GM08714 (cell line): Measurements from ENCODE around the gene CPED1.

Experiments
- H3K4me3 ChIP-seq: fragments of 200-500 bp; sonication (Bioruptor generic); 2 replicates; pipeline ENCODE4 v1.5.1; 2014; ENCODE audit warnings: mild to moderate bottlenecking, low read length, inconsistent platforms
- ZNF274 ChIP-seq: IDR thresholded peaks from 2 replicates; pipeline ENCODE4 v1.6.1; 2012; ENCODE audit warnings: mild to moderate bottlenecking, low read depth, low read length

CPED1 gene

DNA sequence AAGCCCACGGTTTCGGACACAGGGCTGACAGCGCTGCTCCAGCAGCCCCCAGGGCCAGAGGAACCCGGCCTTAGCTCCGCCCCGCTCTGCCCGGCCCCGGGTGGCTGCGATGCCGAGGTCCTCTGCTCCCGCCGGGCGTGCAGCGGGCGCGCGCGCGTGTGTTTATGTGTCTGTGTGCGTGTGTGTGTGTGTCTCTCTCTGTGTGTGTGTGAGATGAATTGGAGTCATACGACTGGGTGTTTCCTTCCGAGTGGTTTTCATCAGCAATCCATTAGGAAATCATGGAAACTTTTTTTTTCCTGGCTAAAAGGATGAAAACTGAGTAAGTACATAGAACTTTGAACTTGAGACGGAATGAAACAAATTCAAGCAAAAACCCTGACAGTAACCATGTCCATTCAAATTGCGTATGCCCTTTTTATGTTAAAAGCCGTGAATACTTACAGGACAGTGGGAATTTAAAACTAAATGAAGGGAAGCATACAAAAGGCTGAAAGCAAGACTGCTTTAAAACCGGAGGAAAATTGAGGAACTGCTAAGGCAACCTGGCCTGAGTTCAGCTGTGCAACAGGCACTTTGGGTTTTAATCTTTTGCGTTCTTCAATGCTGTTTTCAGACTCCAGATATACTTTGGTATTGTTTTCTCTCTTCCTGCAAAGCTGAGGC lies at the start of gene CPED1:
TSS of gene CPED1 (plus strand) at position 121 of the 666 bp plus-strand sequence. CDS start 911 bp downstream, outside the sequence.
- H3K4me3 ChIP-seq: peak within 1 kb of the TSS; percentile 37
- TF ChIP-seq ZNF274: no peak

DNA sequence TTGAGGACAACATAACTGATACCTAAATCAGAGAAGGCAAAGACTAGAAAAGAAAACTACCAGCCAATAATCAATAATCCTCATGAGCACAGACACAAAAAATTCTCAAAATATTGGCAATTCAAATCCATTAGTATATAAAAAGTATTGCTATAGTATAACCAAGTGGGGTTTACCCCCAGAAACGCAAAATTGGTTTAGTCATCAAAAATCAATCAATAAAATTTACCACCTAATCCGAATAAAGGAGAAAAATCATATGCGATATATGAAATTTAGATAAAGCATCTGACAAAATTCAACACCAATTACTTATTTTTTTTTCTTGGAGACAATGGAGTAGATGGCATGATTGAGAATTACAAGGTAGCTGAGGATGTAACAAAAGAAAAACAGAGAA lies 49.2 kb upstream of the CPED1 start:
- TF ChIP-seq ZNF274: no peak
- no peak overlapping the region for H3K4me3 ChIP-seq

DNA sequence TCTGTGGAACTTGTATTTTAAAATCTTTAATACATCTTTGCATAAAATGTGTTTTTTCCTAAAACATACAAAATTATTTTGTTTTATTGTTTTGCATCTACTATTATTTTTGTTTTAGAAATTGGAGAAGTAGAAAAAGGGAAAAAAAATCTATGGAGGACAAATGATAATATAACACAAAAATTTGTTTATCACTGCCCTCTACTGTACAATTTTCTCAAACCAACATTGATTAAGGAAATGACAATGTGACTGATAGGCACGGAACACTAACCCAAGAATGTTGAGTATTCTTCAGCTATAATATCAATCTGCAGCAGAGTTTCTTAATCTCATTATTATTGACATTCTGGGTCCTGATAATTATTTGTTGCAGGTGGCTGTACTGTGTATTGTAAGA lies 47.4 kb upstream of the CPED1 start:
- H3K4me3 ChIP-seq: no peak overlapping the region
- no peak for TF ChIP-seq ZNF274

DNA sequence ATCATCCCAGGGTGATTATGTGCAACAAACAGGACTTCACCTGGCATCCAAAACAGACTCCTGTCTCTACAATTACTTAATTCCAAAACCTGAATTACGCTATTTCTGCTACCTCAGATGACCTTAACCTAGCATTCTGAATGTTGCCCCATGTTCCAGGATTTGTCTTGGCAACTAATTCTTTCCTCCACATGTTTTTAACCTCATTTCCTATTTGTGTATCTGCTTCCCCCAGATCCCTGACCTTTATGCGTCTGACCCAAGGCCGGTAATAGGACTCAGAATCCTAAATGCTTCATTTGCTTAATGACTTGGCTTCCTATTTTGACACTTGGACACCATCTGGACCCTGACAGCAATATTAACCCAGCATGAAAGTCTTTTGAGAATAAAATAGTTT lies 46.7 kb upstream of the CPED1 start:
- no peak for TF ChIP-seq ZNF274
- no peak overlapping the region for H3K4me3 ChIP-seq

DNA sequence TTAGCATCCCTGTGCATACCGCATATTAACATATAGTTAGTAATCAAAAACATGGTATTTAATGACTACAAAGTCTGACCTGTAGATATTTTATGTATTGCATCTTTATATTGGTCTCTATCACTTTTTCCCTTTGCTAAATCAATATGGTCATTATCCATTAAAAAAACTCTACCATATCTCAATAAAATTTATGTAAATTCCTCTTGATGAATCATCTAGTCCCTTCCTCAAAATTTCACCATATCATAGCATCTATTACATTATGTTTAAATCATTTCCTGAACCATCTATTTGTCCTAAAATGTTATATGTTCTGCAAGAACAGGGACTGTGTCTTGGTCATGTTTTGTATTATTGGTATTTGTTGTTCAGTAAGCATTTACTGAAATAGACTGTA lies 45.6 kb upstream of the CPED1 start:
- no peak for TF ChIP-seq ZNF274
- H3K4me3 ChIP-seq: no peak overlapping the region

DNA sequence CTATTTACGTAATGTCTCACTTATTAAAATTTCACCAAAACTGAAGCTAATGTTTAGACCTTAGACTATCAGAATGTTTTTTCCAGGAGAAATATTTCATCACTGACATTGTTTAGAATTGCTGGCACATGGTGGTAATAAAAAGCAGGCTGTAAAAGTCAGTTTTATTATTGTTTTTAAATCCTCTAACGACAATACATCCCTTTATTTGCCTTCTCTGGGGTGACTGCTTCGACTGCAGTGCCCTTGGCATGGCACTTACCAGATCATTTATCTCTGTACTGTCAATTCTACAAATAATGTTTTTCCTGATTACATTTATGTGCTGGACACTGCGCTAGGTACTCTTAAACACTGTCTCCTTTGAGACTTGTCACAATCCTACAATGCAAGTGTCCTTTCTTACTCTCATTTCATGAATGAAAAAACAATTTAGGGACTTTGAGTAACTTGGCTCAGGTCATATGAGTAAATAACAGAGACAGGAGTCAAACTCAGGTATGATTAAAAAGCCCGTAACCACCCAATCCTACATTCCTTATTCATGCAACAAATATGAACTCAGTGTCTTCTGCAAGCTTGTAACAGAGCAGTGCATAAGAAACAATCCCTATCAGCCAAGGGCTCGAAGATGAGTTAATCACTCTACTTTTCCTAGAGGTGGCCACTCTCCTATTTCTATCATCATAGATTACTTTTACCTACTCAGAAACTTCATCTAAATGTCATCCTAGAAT lies 43.5 kb upstream of the CPED1 start:
- no peak overlapping the region for H3K4me3 ChIP-seq

DNA sequence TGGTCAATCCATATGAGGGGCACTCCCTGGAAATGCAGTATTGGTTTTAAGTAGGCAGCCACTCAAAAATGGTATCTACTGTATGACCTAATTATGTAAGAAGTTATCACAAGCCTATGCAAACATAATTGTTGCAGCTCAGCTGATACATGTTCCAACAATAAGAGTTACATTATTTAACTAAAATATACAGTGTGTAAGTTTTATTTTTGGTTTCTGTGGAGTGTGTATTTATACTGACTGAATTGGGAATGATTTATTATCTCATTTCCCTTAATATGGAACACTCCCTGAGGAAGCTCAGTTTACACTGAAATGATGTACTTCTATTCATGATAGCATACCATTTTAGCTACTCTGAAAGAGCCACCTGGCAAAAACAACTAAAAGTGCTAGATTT lies 40.5 kb upstream of the CPED1 start:
- H3K4me3 ChIP-seq: no peak overlapping the region
- no peak for TF ChIP-seq ZNF274

More for the DNA sequence above, 43.5 kb upstream of the CPED1 start:
- TF ChIP-seq ZNF274: no peak

DNA sequence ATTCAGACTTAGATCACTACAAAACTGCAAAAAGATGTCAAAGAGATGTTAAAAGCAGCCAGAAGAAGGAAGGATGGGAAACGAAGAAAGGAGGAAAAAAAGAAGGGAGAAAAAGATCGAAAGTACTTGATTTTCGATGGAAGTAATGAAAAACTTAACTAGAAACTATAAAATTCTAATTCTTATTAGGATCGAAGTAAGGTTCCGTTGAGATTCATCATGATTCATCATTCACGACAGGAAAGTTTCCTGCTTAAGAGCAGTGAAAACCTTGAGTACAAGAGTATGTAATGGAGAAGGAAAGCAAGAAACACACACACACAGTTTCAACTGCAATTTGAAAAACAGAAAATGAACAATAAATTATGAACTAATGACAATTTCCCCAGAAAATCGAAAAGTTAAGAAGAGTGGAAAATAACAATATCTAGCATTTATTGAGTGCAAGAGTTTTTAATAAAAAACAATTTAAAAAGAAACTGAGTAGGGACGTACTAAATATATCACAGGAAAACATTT lies 39.1 kb upstream of the CPED1 start:
- TF ChIP-seq ZNF274: no peak
- H3K4me3 ChIP-seq: peak overlapping the region; percentile 75; the same call in 1 of the 2 replicates

DNA sequence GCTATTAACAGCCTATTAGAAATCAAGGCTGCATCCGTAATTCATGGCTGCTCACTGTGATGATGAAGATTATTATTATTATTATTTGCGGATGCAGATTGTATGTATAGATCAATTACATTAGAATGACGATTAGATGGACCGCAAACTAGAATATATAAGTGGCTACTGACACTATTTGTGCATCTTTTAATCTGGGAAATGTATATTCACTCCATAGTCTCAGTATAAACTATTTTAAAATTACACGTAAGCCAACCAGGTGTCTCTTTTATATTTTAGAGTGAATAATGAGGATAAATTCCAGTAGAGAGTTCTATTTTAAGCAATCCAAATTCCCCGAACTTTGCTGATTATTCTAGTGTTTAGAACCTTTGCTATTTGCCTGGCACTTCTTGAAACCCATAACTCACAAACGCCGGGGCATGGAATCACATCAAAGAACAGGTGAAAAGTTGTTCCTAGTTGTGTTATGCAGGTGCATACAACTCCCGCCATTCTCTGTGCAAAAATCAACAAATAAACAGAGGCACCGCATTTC lies 38.4 kb upstream of the CPED1 start:
- H3K4me3 ChIP-seq: peak overlapping the region; percentile 75
- TF ChIP-seq ZNF274: no peak

DNA sequence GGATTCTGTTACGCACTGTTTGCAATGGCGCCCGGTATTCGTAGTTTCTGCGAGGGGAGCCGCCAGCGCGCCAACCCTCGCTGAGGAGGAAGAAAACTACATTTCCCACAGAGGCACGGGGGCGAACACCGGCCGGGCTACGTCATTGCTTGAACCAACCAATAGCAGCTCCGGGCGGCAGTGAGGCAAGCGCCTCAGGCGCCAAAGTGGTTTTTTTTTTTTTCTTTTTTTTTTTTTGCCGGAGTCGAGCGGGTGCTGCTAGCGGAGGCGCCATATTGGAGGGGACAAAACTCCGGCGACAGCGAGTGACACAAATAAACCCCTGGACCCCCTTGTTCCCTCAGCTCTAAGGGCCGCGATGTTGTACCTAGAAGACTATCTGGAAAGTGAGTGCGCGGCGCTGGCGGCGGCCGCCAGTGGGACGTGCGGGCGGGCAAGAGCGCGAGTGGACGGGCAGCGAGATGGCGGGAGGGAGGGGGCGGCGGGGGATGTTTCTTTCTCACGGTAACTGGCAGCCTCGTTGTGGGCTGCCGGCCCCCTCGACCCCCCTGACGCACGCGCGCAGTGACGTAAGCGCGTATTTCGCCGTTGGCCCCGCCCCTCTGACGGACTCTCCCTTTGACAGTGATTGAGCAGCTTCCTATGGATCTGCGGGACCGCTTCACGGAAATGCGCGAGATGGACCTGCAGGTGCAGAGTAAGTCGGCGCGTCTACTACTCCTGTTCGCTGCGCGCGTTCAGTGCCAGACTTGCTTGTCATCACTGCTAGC lies 37.8 kb upstream of the CPED1 start, which contains the start of gene ING3:
TSS of gene ING3 (plus strand) at position 239 of the 770 bp plus-strand sequence. CDS start at position 359, 120 bp downstream.
- no peak for TF ChIP-seq ZNF274
- H3K4me3 ChIP-seq: peak within 1 kb of the TSS; percentile 99

DNA sequence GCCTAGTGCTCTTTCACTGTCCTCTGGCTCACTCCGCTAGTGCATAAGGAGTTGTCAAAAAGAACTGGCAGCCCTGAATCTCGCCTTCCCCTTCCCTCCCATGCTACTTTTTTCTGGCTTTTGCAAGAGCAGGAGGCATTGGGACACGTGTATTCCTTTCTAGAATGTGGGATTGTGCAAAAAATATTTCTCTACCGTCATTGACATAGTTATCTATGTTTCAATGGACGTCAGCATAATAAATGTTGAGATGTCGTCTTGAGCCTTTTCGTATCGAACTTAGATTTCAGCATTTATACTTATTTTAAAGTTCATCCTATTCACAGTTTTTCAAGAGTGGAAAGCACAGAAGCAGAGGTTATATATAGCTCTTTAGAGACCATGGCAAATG lies 37.2 kb upstream of the CPED1 start:
- no peak for TF ChIP-seq ZNF274
- H3K4me3 ChIP-seq: peak overlapping the region; percentile 99

DNA sequence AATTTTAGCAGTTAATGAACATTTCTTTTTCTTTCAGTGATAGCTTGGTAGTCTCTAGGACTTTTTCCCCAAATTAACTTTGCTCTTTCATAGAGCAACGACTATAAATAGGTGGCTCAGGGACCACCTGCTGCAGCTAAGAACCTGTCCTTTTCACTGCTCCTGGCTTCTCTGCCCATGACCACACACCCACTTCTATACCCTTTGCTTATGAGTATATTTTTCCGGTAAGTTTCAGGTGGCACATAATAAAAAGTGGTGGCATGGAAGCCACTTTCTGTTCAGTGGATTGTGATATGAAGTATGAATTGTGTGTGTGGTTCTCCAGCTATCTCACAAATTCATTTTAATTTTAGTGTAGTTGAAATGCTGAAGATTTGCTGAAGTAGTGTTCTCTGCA lies 36.7 kb upstream of the CPED1 start:
- peak overlapping the region; percentile 99 for H3K4me3 ChIP-seq
- no peak for TF ChIP-seq ZNF274

DNA sequence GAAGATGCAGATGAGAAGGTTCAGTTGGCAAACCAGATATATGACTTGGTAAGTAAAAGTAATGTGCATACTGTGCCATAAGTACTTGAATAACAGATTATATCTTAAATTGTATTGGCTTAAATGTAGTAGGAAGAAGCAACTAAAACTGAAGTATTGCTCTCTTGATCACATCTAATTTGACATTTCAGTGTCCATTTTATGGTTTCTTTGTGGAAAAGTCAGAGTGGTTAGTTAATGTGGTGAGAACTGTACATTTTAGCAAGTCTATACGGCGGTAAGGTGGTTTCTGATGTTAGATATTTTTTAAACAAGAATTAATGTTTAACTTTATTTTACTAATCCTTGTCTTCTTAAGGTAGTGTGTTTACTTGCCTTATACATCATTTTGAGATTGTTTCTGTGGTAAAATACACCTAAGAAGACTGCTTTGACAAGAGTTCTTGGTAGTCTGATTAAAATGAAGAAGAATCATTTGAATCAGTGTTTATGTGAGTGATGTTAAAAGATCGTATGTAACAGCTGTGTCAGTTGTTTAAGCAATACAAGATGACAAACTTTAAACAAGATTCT lies 32.8 kb upstream of the CPED1 start:
- H3K4me3 ChIP-seq: no peak overlapping the region
- TF ChIP-seq ZNF274: no peak
